Measurements from ENCODE around the gene ACBD3. TPM values are rescaled to one million over a fixed set of nuclear protein-coding genes. Genes with fewer than 3 reads are reported as not detected.

ACBD3 gene
- total and polyA plus RNA-seq, 10 of the 15 experiments (the other 5 are each of a cell fraction or from before 2014, with no cell fraction given): 7.5 to 27.9 (median 20.3) TPM

DNA sequence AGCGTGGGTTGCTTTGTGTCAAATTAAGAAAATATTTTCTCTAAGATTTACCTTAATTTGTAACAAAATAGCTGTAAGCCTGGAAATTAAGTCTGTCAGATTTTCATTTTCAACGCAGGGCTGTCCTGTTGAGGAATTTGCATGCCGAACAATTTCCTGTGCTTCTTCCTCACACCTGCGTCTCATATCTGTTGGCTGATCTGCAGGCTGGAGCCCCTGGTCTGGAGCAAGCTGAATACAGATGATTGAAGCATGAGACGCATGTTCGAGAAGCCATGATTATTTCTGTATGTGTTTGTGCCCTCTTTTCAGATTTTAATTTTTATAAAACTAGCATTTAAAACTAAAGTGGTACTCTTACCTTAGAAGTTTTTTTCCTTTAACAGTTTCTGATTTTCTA lies 46.8 kb upstream of the ACBD3 start:
- peak; percentile 38 for FAIRE-seq

DNA sequence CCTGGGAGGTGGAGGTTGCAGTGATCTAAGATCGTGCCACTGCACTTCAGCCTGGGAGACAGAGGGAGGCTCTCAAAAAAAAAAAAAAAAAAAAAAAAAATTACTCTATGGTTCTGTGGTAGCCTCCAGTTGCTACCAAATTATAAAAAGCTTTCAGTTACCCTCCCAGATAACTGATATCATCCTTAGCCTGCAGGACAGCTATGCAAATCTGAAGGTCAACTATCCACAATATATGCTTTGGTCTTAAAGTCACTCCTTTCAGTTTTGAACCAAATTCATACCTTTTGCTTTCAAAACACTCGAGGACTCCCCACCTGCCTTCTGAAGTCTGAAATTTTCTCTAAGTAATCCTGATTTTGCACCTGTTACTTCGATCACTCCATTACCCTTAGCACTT lies 40.1 kb upstream of the ACBD3 start:
- no peaks in the 10 kb centered on the region for H3K36me3 ChIP-seq (ENCODE audit: control insufficient read depth in 2 of 2, insufficient read depth in 2 of 2, low read length in 1 of 2)
- no peaks in the 10 kb centered on the region for H3K9me3 ChIP-seq (replicated peaks; ENCODE audit: control insufficient read depth, insufficient read depth, low read length)
- ChIA-PET RAD21 (ENCODE audit: unreplicated experiment) (interaction anchor here (0.9 kb wide), 1 partner anchor 101 kb away, joined by 4 read pairs; no protein-coding TSS in a partner anchor), SMC1A (ENCODE audit: uncharacterized antibody, unreplicated experiment) (no interaction called here), CTCF (interaction anchor here (0.8 to 1.7 kb wide), 2 partner anchors 101 to 107 kb away, joined by 3 to 6 read pairs; no protein-coding TSS in a partner anchor), POLR2A (no interaction called here)
- H3K4me1 ChIP-seq (ENCODE audit: control insufficient read depth, insufficient read depth, low read length): no peaks in the 10 kb centered on the region; the same call in 1 of the 2 replicates
- WGBS (ENCODE audit: insufficient coverage, insufficient replicate concordance, low lambda C conversion rate, missing lambda C conversion rate): 58% methylated on average over 3 of the region's 3 CpGs
- H3K27me3 ChIP-seq (replicated peaks in 1 of 2; ENCODE audit: control insufficient read depth in 2 of 2, insufficient read depth in 2 of 2, low read length in 1 of 2): no peaks in the 10 kb centered on the region
- H3K79me2 ChIP-seq (ENCODE audit: control insufficient read depth, insufficient read depth, low read length): no peaks in the 10 kb centered on the region
- no TSS peak for BruUV-seq (replicated peaks)
- H4K20me1 ChIP-seq (ENCODE audit: control insufficient read depth, insufficient read depth): no peaks in the 10 kb centered on the region
- DNase-seq (ENCODE audit: low read depth, low spot score): no peak
- no peak overlapping the region for H3K27ac ChIP-seq (ENCODE audit: control insufficient read depth, insufficient read depth)
- no peak overlapping the region for H3K4me3 ChIP-seq
- intact Hi-C loops (cut with micrococcal nuclease; ENCODE audit: unreplicated experiment) (no loop called here), in situ Hi-C loops (cut with MboI) (no loop called here)
- FAIRE-seq: no peak
- ATAC-seq: peak; percentile 27; the same call in 2 of the 3 replicates
- H3K9ac ChIP-seq (ENCODE audit: control insufficient read depth, insufficient read depth, low read length): no peak overlapping the region
- no peak overlapping the region for H2AFZ ChIP-seq (ENCODE audit: control insufficient read depth, low read depth, low read length)
- no peak overlapping the region for H3K4me2 ChIP-seq (ENCODE audit: control insufficient read depth, insufficient read depth)
- TF ChIP-seq CEBPB (IDR thresholded peaks at IDR 0.05; ENCODE audit: borderline replicate concordance in 1 of 2, low read depth in 2 of 2, low read length in 2 of 2) (no peak), FOXK2 (IDR thresholded peaks at IDR 0.05) (no peak), TCF12 (IDR thresholded peaks at IDR 0.05; ENCODE audit: low read depth, low read length) (no peak), MTA3 (IDR thresholded peaks at IDR 0.05; ENCODE audit: borderline replicate concordance, low read length) (no peak), MYC (IDR thresholded peaks at IDR 0.05; ENCODE audit: insufficient read depth, insufficient read length, insufficient replicate concordance, low read length, severe bottlenecking) (no peak), POLR2AphosphoS2 (IDR thresholded peaks at IDR 0.05; ENCODE audit: low read depth, low read length) (no peak), MXI1 (IDR thresholded peaks at IDR 0.05; ENCODE audit: low read depth, low read length) (no peak), RCOR1 (conservative IDR thresholded peaks at IDR 0.05; ENCODE audit: low read depth, low read length) (no peak), JUND (IDR thresholded peaks at IDR 0.05; ENCODE audit: low read depth, low read length) (no peak), HDAC6 (IDR thresholded peaks at IDR 0.05; ENCODE audit: unreplicated experiment) (no peak)
- TF ChIP-seq, protein P1, sequence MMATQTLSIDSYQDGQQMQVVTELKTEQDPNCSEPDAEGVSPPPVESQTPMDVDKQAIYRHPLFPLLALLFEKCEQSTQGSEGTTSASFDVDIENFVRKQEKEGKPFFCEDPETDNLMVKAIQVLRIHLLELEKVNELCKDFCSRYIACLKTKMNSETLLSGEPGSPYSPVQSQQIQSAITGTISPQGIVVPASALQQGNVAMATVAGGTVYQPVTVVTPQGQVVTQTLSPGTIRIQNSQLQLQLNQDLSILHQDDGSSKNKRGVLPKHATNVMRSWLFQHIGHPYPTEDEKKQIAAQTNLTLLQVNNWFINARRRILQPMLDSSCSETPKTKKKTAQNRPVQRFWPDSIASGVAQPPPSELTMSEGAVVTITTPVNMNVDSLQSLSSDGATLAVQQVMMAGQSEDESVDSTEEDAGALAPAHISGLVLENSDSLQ (IDR thresholded peaks at IDR 0.05): no peak
- TF ChIP-seq, protein P2, sequence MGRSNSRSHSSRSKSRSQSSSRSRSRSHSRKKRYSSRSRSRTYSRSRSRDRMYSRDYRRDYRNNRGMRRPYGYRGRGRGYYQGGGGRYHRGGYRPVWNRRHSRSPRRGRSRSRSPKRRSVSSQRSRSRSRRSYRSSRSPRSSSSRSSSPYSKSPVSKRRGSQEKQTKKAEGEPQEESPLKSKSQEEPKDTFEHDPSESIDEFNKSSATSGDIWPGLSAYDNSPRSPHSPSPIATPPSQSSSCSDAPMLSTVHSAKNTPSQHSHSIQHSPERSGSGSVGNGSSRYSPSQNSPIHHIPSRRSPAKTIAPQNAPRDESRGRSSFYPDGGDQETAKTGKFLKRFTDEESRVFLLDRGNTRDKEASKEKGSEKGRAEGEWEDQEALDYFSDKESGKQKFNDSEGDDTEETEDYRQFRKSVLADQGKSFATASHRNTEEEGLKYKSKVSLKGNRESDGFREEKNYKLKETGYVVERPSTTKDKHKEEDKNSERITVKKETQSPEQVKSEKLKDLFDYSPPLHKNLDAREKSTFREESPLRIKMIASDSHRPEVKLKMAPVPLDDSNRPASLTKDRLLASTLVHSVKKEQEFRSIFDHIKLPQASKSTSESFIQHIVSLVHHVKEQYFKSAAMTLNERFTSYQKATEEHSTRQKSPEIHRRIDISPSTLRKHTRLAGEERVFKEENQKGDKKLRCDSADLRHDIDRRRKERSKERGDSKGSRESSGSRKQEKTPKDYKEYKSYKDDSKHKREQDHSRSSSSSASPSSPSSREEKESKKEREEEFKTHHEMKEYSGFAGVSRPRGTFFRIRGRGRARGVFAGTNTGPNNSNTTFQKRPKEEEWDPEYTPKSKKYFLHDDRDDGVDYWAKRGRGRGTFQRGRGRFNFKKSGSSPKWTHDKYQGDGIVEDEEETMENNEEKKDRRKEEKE (IDR thresholded peaks at IDR 0.05): no peak

More for the DNA sequence above, 46.8 kb upstream of the ACBD3 start:
- H3K9me3 ChIP-seq (replicated peaks; ENCODE audit: control insufficient read depth, insufficient read depth, low read length): no peaks in the 10 kb centered on the region
- no peaks in the 10 kb centered on the region for H3K27me3 ChIP-seq (replicated peaks in 1 of 2; ENCODE audit: control insufficient read depth in 2 of 2, insufficient read depth in 2 of 2, low read length in 1 of 2)
- no peak for ATAC-seq
- H3K4me3 ChIP-seq: no peak overlapping the region
- no peaks in the 10 kb centered on the region for H4K20me1 ChIP-seq (ENCODE audit: control insufficient read depth, insufficient read depth)
- TF ChIP-seq POU2F2 (IDR thresholded peaks at IDR 0.05; ENCODE audit: borderline replicate concordance, low read depth, low read length) (0 out of 3 replicates have a peak, but pooled peaks have one; percentile 32), RAD21 (IDR thresholded peaks at IDR 0.05; ENCODE audit: insufficient read depth, low read depth, low read length) (no peak), ZNF274 (IDR thresholded peaks at IDR 0.05; ENCODE audit: insufficient read depth, insufficient read length) (no peak)
- ChIA-PET SMC1A (ENCODE audit: uncharacterized antibody, unreplicated experiment) (interaction anchor here (1.2 to 1.7 kb wide), 3 partner anchors 12 to 107 kb away, joined by 3 to 8 read pairs (median 6); no protein-coding TSS in a partner anchor), POLR2A (no interaction called here), RAD21 (ENCODE audit: unreplicated experiment) (interaction anchor here (1.5 kb wide), 1 partner anchor 109 kb away, joined by 6 read pairs; no protein-coding TSS in a partner anchor), CTCF (interaction anchor here (0.9 to 1.3 kb wide), 2 partner anchors 100 to 108 kb away, joined by 3 read pairs; no protein-coding TSS in a partner anchor)
- no peak overlapping the region for H3K27ac ChIP-seq (ENCODE audit: control insufficient read depth, insufficient read depth)
- H3K4me2 ChIP-seq (ENCODE audit: control insufficient read depth, insufficient read depth): no peak overlapping the region
- in situ Hi-C loops (cut with MboI): no loop called here
- no peaks in the 10 kb centered on the region for H3K4me1 ChIP-seq (ENCODE audit: control insufficient read depth, insufficient read depth, low read length)
- H3K79me2 ChIP-seq (ENCODE audit: control insufficient read depth, insufficient read depth, low read length): no peaks in the 10 kb centered on the region
- H3K36me3 ChIP-seq (ENCODE audit: control insufficient read depth in 2 of 2, insufficient read depth in 2 of 2, low read length in 1 of 2): no peaks in the 10 kb centered on the region; a peak in 2 of 4 replicates
- H3K9ac ChIP-seq (ENCODE audit: control insufficient read depth, insufficient read depth, low read length): no peak overlapping the region
- peak overlapping the region; percentile 12 for H2AFZ ChIP-seq (ENCODE audit: control insufficient read depth, low read depth, low read length)
- BruUV-seq (replicated peaks): no TSS peak
- no peak for DNase-seq (ENCODE audit: low read depth, low spot score)
- intact Hi-C loops (cut with micrococcal nuclease; ENCODE audit: unreplicated experiment): no loop called here
- WGBS (ENCODE audit: insufficient coverage, insufficient replicate concordance, low lambda C conversion rate, missing lambda C conversion rate): 11% methylated on average over 6 of the region's 6 CpGs

All from GM12878 (cell line).